Mesenchymal stem cell (in vitro differentiated cells and primary cell): ENCODE measurements around the gene BBLN.

Source experiments
- DNase-seq: peaks from one replicate; pipeline ENCODE4 v3.0.0-alpha.2; 2013
- H2AFZ ChIP-seq: one replicate; pipeline ENCODE4 v1.6.1; 2013; ENCODE audit warnings: low read depth, mild to moderate bottlenecking, control low read depth, inconsistent platforms, low read length, moderate library complexity
- H2AK5ac ChIP-seq: 2 replicates; pipeline ENCODE4 v1.6.1; 2013; ENCODE audit warnings: low read length, moderate library complexity, mild to moderate bottlenecking, inconsistent platforms; ENCODE audit not compliant: severe bottlenecking
- H2BK120ac ChIP-seq: one replicate; pipeline ENCODE4 v1.6.1; 2013; ENCODE audit warnings: low read depth, mild to moderate bottlenecking, inconsistent platforms, low read length, moderate library complexity
- H2BK12ac ChIP-seq, 2 experiments: one replicate each; pipeline ENCODE4 v1.6.1; 2013; ENCODE audit warnings: inconsistent platforms in 2 of 2, low read length in 2 of 2, mild to moderate bottlenecking in 2 of 2, moderate library complexity in 2 of 2, control low read depth in 1 of 2
- H2BK15ac ChIP-seq: one replicate; pipeline ENCODE4 v1.6.1; 2013; ENCODE audit warnings: mild to moderate bottlenecking, low read depth, inconsistent platforms; ENCODE audit not compliant: poor library complexity, severe bottlenecking
- H2BK5ac ChIP-seq: 2 replicates; pipeline ENCODE4 v1.6.1; 2013; ENCODE audit warnings: low read depth, mild to moderate bottlenecking, low read length, control low read depth, inconsistent platforms; ENCODE audit not compliant: poor library complexity, severe bottlenecking
- H3K14ac ChIP-seq, 2 experiments: one replicate each; pipeline ENCODE4 v1.6.1; 2013; ENCODE audit warnings: inconsistent platforms in 2 of 2, low read length in 2 of 2, control low read depth in 1 of 2, mild to moderate bottlenecking in 1 of 2, moderate library complexity in 1 of 2
- H3K18ac ChIP-seq, 2 experiments: one replicate each; pipeline ENCODE4 v1.6.1; 2013; ENCODE audit warnings: inconsistent platforms in 2 of 2, low read length in 2 of 2, control low read depth in 1 of 2, low read depth in 1 of 2, mild to moderate bottlenecking in 1 of 2
- H3K23ac ChIP-seq, 2 experiments: one replicate each; pipeline ENCODE4 v1.6.1; 2013; ENCODE audit warnings: inconsistent platforms in 2 of 2, low read length in 2 of 2, mild to moderate bottlenecking in 2 of 2, moderate library complexity in 2 of 2, control low read depth in 1 of 2
- H3K27ac ChIP-seq: 2 replicates; pipeline ENCODE4 v1.5.1; 2013; ENCODE audit warnings: mild to moderate bottlenecking, moderate library complexity, low read length, control low read depth, inconsistent platforms; ENCODE audit not compliant: poor library complexity, severe bottlenecking
- H3K27me3 ChIP-seq, 2 experiments: 2 replicates each; pipeline versions ENCODE4 v1.6.1 to v1.7.0; 2013; ENCODE audit warnings: low read length in 2 of 2, mild to moderate bottlenecking in 2 of 2, moderate library complexity in 2 of 2, control low read depth in 1 of 2, inconsistent platforms in 1 of 2; ENCODE audit not compliant: control insufficient read depth in 1 of 2, insufficient read depth in 1 of 2
- H3K36me3 ChIP-seq, 2 experiments: 2 replicates each; pipeline versions ENCODE4 v1.6.1 to v1.7.0; 2013; ENCODE audit warnings: low read length in 2 of 2, control low read depth in 1 of 2, inconsistent platforms in 1 of 2, low read depth in 1 of 2, mild to moderate bottlenecking in 1 of 2; ENCODE audit not compliant: insufficient read depth in 2 of 2, control insufficient read depth in 1 of 2
- H3K4ac ChIP-seq, 2 experiments: one replicate each; pipeline ENCODE4 v1.6.1; 2013; ENCODE audit warnings: inconsistent platforms in 2 of 2, low read length in 2 of 2, mild to moderate bottlenecking in 2 of 2, moderate library complexity in 2 of 2, control low read depth in 1 of 2, low read depth in 1 of 2
- H3K4me1 ChIP-seq: 2 replicates; pipeline ENCODE4 v1.6.1; 2013; ENCODE audit warnings: low read depth, low read length, control low read depth; ENCODE audit not compliant: control insufficient read depth, insufficient read depth
- H3K4me2 ChIP-seq: 2 replicates; pipeline ENCODE4 v1.6.1; 2013; ENCODE audit warnings: low read length, mild to moderate bottlenecking, inconsistent platforms; ENCODE audit not compliant: poor library complexity, severe bottlenecking
- H3K4me3 ChIP-seq, 2 experiments: 2 replicates each; pipeline versions ENCODE4 v1.5.1 to v1.7.0; 2013; ENCODE audit warnings: low read length in 2 of 2, mild to moderate bottlenecking in 2 of 2, control low read depth in 1 of 2, low read depth in 1 of 2; ENCODE audit not compliant: insufficient read depth in 1 of 2
- H3K79me1 ChIP-seq: replicated peaks from 2 replicates; pipeline ENCODE4 v1.6.1; 2013; ENCODE audit warnings: mild to moderate bottlenecking, control low read depth, low read length, inconsistent platforms; ENCODE audit not compliant: poor library complexity, severe bottlenecking
- H3K9ac ChIP-seq: 2 replicates; pipeline ENCODE4 v1.7.0; 2013; ENCODE audit warnings: mild to moderate bottlenecking, low read length, moderate library complexity
- H3K9me3 ChIP-seq: 2 replicates; pipeline ENCODE4 v1.7.0; 2013; ENCODE audit warnings: mild to moderate bottlenecking, low read length; ENCODE audit not compliant: control insufficient read depth
- H4K8ac ChIP-seq: one replicate; pipeline ENCODE4 v1.6.1; 2013; ENCODE audit warnings: inconsistent platforms, mild to moderate bottlenecking, low read length, moderate library complexity
- H4K91ac ChIP-seq: one replicate; pipeline ENCODE4 v1.6.1; 2013; ENCODE audit warnings: mild to moderate bottlenecking, low read length, inconsistent platforms
- WGBS: methylation state at CpG from one replicate; pipeline ENCODE4 v1.1.7; 2013; ENCODE audit warnings: mixed read lengths; 5-methylcytosine and 5-hydroxymethylcytosine counted together

BBLN gene

GRCh38 chr9:128120741-128121465, 39.2 kb upstream of the BBLN start:
- peak overlapping the region; percentile 3 for H4K8ac ChIP-seq
- H3K23ac ChIP-seq, result no peak overlapping the region
- peaks cover 17% of the 10 kb centered on the region for H3K79me1 ChIP-seq
- no peak overlapping the region for H3K4me3 ChIP-seq
- H3K9ac ChIP-seq, result no peak overlapping the region
- H2AFZ ChIP-seq, result no peak overlapping the region
- no peak overlapping the region for H2AK5ac ChIP-seq
- no peak overlapping the region for H3K27ac ChIP-seq
- DNase-seq, result no peak
- peaks cover 15% of the 10 kb centered on the region for H3K4me1 ChIP-seq
- no peak overlapping the region for H3K4ac ChIP-seq
- no peak overlapping the region for H3K4me2 ChIP-seq
- H2BK5ac ChIP-seq, result no peak overlapping the region
- no peaks in the 10 kb centered on the region for H3K27me3 ChIP-seq
- no peak overlapping the region for H2BK15ac ChIP-seq
- no peak overlapping the region for H3K18ac ChIP-seq
- H2BK120ac ChIP-seq, result no peak overlapping the region
- no peak overlapping the region for H2BK12ac ChIP-seq
- WGBS, result 94% methylated on average over 29 of the region's 29 CpGs
- no peaks in the 10 kb centered on the region for H3K9me3 ChIP-seq
- no peak overlapping the region for H3K14ac ChIP-seq
- H3K36me3 ChIP-seq, result peaks cover 41 to 65% of the 10 kb centered on the region in 2 experiments
- no peak overlapping the region for H4K91ac ChIP-seq

GRCh38 chr9:128121466-128121810, 38.6 kb upstream of the BBLN start:
- peaks cover 17% of the 10 kb centered on the region for H3K79me1 ChIP-seq

GRCh38 chr9:128121924-128122808, 37.9 kb upstream of the BBLN start:
- H3K27ac ChIP-seq, result no peak overlapping the region
- H3K4ac ChIP-seq, result no peak overlapping the region
- H3K79me1 ChIP-seq, result peaks cover 17% of the 10 kb centered on the region
- H2BK5ac ChIP-seq, result no peak overlapping the region
- H2BK12ac ChIP-seq, result no peak overlapping the region
- H4K91ac ChIP-seq, result no peak overlapping the region
- H3K4me3 ChIP-seq, result no peak overlapping the region
- H3K14ac ChIP-seq, result no peak overlapping the region
- H3K27me3 ChIP-seq, result no peaks in the 10 kb centered on the region
- H3K18ac ChIP-seq, result no peak overlapping the region
- no peak overlapping the region for H3K4me2 ChIP-seq
- H2AFZ ChIP-seq, result no peak overlapping the region
- H4K8ac ChIP-seq, result no peak overlapping the region
- H2BK120ac ChIP-seq, result no peak overlapping the region
- H3K4me1 ChIP-seq, result peaks cover 21% of the 10 kb centered on the region
- H3K9me3 ChIP-seq, result no peaks in the 10 kb centered on the region
- no peak overlapping the region for H3K23ac ChIP-seq
- no peak for DNase-seq
- WGBS, result 96% methylated on average over 27 of the region's 27 CpGs
- H3K36me3 ChIP-seq, result peaks cover 41 to 62% of the 10 kb centered on the region in 2 experiments
- H2AK5ac ChIP-seq, result no peak overlapping the region
- no peak overlapping the region for H2BK15ac ChIP-seq
- H3K9ac ChIP-seq, result no peak overlapping the region

More at GRCh38 chr9:128121466-128121810, 38.6 kb upstream of the BBLN start:
- Histone ChIP-seq H3K4me3 (no peak overlapping the region), H3K4me2 (no peak overlapping the region), H2AK5ac (no peak overlapping the region), H3K9ac (no peak overlapping the region), H2BK5ac (no peak overlapping the region), H3K14ac (no peak overlapping the region), H3K18ac (no peak overlapping the region), H3K4me1 (peaks cover 18% of the 10 kb centered on the region), H2BK12ac (no peak overlapping the region), H3K27ac (no peak overlapping the region), H2BK120ac (no peak overlapping the region), H3K9me3 (no peaks in the 10 kb centered on the region), H2BK15ac (no peak overlapping the region), H3K23ac (no peak overlapping the region), H3K27me3 (no peaks in the 10 kb centered on the region), H4K91ac (no peak overlapping the region), H3K4ac (no peak overlapping the region), H2AFZ (no peak overlapping the region), H4K8ac (no peak overlapping the region), H3K36me3 (peaks cover 41 to 62% of the 10 kb centered on the region in 2 experiments)
- no peak for DNase-seq
- WGBS, result 99% methylated on average over 5 of the region's 5 CpGs

- Histone ChIP-seq H3K4me2 (no peak overlapping the region), H3K14ac (no peak overlapping the region), H3K23ac (no peak overlapping the region), H2BK15ac (no peak overlapping the region), H3K27ac (no peak overlapping the region), H4K91ac (no peak overlapping the region), H3K79me1 (peaks cover 17% of the 10 kb centered on the region), H3K9me3 (no peaks in the 10 kb centered on the region), H2AK5ac (no peak overlapping the region), H3K4ac (no peak overlapping the region), H3K27me3 (no peaks in the 10 kb centered on the region), H3K36me3 (peaks cover 41 to 62% of the 10 kb centered on the region in 2 experiments), H3K4me3 (no peak overlapping the region), H2BK12ac (no peak overlapping the region), H2AFZ (no peak overlapping the region), H3K18ac (no peak overlapping the region), H3K9ac (no peak overlapping the region), H2BK5ac (no peak overlapping the region), H3K4me1 (peaks cover 18% of the 10 kb centered on the region), H2BK120ac (no peak overlapping the region), H4K8ac (no peak overlapping the region)
- WGBS, result 98% methylated on average over 24 of the region's 24 CpGs
- no peak for DNase-seq
Observed at GRCh38 chr9:128122809-128123175, 37.3 kb upstream of the BBLN start.
